ENCODE measurements around the gene TPBGL.

Gene TPBGL

DNA sequence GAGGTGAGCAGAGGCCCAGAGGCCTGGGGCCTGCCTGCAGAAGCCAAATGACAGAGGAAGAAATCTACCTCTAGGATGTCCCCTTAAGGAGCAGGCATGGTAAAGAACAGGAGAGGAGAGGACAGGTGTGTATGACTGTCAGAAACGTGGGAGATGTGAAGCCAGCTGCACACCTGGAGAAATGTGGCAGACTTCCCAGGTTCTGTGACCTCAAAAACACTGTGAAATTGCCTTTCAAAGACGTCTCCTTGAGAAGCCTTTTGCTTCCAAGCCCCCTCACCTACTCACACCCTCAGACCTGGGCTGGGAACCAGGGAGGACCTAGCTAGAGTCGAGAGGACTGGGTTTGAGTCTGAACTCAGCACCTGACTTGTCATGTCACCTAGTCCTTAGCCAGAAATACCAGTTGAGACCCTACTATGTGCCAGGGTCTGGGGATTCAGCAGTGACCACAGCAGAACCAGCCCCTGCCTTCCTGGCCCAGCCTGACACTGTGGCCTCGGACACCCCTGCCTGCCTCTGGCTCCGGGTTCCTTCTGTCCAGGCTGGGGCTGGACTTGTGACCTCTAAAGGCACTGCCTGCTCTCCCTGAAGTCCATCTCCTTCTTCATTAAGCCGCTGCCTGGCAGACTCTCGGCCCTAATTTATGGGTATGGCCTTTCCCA, 5.6 kb downstream of the TPBGL start:
- DNase-seq (ENCODE audit: low read depth), result no peak

DNA sequence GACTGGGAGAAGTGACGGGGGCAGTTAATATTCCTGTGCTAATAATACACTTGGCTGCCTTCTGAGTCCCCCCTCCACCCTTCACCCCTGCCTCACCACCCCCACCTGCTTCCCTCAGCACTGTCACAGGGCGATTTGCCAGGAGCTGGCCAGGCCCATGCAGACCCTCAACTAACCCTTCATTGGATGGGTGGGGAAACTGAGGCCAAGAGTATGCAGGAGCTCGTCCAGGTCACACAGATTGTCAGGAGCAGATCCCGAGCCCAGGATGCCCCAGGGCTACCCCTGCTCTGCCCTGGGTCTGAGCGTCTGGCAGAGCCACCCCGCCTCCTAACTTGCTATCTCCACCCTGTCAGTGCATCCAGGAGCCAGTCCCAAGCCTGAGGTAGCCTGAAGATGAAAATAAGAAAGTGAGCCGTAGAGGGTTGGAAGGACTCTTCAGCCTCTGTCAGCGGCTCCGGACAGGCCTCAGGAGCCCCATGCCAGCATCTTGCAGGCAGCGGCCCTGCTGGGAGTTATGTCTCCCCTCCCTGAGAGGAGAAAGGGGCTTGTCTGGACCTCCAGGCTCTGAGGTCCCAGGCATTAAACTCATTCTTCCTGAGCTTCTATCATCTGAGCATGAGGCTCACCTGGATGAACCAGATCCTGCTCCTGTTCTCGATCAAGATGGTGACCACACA, 6.2 kb downstream of the TPBGL start:
- DNase-seq (ENCODE audit: low read depth), result no peak

DNA sequence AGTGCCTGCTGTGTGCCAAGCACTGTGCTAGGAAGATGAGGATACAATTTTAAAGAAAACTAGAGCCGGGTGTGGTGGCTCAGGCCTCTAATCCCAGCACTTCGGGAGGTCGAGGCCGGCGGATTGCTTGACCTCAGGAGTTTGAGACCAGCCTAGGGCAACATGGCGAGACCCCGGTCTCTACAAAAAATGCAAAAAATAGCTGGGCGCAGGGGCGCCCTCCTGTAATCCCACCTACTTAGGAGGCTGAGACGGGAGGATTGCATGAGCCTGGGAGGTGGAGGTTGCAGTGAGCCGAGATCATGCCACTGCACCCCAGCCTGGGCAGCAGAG, 8.3 kb downstream of the TPBGL start:
- DNase-seq (ENCODE audit: low read depth), result no peak

DNA sequence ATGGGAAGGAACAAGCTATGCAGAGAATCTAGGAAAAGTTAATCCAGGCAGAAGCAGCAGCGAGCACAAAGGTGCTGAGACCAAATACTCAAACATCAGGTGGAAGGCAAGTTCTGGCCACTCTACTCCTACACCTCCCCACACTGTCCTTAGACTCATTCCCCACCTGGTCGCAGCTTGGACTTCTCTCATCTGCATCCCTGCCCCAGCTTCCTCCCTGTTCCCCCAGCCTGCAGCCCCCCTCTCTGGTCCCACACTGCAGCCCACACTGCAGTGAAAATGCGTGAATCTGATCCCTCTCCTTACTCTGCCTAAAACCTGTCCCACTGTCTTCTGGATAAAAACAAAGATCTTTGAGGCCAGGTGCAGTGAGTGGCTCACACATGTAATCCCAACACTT, 9.1 kb downstream of the TPBGL start:
- DNase-seq (ENCODE audit: low read depth), result no peak

DNA sequence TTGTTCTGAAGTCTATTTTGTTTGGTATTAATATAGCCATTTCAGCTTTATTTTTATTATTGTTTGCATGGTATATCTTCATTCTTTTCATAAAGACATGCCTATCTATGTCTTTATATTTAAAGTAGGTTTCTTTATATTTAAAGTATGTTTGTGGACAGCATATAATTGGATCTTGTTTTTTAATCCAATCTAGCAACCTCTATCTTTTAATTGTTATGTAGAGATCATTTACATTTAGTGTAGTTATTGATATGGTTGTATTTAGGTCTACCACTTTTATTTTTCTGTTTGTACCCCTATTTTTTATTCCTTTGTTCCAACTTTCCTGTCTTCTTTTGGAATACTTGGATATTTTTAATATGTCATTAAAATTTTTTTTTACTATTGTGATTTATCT, 13.8 kb downstream of the TPBGL start:
- DNase-seq (ENCODE audit: low read depth), result no peak

DNA sequence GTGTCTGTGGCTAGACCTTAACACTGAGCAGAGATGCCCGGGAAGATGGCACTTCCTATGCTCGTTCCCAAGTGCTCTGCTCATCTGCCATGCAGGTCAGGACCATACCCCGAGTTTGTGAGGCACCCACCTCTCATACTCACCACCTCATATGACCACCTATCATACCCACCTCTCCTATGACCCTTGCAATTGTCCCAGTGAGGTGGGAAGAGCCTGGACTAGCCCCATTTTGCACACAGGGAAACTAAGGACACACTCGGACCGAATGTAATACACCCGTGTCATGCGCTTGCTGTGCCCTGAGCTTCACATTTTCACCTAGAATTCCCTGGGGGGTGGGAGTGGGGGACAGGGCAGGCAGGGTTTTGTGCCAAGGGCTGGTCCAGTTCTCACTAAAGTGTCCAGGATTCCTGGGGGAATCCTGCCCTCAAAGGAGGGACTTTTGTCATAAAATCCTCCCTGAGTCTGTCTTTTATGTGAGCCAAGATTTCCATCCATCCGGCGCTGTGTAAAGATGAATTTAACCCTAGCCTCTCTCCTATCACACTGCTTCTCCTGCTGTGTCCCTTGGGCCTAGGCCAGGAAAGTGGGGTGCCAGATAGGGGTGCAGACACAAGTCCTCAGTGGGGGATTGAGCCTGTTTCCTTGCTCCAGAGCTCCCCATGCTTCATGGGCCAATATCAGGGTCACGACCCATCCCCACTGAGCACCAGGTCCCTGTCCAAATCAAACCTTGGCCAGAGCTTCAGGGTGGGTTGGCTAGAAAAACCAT, 20.0 kb downstream of the TPBGL start:
- DNase-seq (ENCODE audit: low read depth), result no peak

DNA sequence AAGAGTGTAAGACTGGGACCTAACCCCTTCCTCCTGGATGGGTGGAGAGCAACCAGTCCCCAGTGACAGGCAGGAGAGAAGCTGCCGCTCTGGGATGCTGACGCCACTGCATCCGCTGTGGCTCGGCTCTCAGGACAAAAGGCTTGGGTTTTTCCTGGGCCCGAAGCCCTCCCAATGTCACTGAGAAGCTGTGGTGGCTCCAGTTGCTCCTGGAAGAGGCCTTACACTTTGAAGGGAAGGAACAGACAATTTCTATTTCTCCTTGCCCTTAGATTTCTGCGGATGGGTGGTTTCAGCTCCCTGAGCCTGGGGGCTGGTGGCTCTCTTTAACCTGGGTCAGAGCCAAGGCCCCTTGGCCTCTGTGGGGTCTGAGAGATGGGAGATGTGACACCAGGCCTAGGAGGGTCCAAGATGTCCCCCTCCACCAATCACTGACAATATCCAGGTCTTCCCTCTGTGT, 21.4 kb downstream of the TPBGL start:
- no peak for DNase-seq (ENCODE audit: low read depth)

DNA sequence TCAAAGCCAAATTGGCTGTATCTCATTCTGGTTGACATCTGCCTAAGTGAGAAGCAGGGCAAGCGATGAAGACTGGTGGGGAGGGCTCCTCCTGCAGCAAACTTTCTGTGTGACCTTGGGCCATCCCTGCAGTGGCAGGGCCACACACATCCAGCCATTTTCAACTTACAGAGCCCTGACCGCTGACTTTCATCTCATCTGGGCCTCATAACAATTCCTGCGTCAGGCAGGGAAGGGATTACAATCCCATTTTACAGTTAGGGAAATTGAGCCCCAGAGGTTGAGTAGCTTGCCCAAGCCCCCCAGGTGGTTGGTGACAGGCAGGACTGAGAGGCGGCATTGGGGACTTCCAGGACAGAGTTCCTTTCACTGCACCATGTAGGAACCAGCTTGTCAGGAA, 21.9 kb downstream of the TPBGL start:
- DNase-seq (ENCODE audit: low read depth), result no peak

DNA sequence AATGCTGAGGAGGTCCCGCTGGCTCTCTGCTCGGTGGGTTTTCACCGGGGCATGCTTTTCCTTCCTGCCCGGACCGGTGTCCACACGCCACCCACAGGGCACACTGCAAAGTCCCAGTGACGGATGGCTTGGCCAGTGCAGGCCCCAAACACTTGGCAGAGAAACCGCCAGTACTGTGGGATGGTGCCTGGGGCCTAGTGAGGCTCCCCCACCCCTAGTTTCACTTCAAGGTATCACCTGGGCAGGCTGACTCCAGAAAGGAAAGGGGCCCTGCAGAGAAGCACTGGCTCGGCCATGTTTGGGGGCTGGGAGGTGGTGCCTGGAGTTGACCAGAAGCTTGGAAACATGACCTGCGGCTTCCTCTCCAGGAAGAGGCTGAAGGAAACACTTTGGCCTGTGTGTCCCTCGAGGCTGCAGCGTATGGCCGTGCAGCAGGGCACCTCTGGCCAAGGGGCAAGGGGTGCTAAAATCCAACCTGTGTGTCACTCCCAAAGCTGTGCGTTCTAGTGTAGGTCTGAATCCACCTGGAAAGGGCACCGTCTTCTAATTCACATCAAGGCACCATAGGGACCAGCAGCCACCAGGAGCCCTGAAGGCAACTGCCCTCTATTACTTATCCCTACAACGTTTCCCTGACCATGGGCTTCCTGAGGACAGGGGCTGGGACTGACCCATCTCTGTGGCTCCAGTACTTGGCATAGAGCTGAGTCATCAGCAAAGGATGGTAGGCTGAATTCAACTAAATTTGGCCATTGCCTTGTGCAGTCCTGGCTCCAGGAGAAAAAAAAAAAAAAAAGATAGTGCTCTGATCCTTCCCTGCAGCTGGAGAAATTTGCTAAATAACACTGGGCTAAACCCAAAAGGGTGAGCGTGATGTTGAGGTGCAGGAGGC, 22.6 kb downstream of the TPBGL start:
- no peak for DNase-seq (ENCODE audit: low read depth)

DNA sequence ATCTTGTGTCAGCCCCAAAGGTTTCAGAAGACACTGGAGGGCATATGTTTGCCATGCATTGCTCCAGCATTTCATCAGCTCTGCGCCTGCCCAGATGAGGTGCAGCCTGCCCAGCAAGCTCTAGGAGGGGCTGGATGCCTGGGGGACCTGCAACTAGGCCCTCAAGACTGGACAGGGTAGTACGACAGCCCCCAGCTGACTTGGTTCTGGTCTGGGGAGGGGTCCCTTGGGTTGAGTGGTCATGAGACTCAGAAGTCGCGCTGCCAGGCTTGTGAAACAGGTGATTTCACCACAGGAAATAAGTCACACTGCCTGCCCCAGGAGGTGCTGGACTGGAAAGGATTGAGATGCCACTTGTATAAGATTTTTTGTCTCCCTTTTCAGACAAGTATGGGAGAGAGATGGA, 23.4 kb downstream of the TPBGL start:
- DNase-seq (ENCODE audit: low read depth), result no peak

DNA sequence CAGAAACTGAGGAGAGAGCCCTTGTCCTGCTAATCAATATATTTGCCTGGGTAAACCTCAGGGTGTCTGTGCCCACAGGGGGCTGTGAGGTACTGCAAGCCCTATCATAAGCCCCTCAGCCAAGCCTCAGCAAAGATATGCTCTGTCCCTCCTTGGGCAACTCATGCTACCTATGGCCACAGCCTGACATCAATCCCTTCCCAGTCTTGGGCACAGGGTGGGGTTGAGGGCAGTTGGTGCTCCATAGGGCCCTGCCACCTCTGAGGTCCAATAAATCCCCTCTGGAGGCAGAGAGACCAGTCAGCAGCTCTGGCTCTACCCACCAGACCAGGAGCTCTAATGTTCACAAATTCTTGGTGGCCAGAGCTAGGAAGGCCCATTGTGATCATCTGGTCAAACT, 23.8 kb downstream of the TPBGL start:
- DNase-seq (ENCODE audit: low read depth), result no peak

DNA sequence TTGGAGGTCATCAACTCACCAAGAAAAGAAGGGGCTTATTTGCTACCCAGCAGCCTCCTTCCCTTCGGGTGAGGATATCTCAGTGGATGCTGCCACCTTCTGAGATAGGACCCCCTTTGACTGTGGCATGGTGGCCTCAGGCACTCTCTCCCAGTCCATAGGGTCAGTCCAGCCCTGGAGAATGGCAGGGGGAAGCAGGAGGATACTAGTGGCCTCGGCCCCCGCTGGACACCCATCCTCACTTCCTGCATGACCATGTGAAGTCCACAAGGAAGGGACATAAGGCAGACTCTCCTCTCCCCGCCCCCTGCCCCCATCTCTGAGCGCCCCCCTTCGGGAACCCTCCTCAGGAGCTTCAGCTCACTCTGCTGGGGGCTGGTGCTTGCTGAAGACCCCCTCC, 24.4 kb downstream of the TPBGL start:
- DNase-seq (ENCODE audit: low read depth), result no peak

DNA sequence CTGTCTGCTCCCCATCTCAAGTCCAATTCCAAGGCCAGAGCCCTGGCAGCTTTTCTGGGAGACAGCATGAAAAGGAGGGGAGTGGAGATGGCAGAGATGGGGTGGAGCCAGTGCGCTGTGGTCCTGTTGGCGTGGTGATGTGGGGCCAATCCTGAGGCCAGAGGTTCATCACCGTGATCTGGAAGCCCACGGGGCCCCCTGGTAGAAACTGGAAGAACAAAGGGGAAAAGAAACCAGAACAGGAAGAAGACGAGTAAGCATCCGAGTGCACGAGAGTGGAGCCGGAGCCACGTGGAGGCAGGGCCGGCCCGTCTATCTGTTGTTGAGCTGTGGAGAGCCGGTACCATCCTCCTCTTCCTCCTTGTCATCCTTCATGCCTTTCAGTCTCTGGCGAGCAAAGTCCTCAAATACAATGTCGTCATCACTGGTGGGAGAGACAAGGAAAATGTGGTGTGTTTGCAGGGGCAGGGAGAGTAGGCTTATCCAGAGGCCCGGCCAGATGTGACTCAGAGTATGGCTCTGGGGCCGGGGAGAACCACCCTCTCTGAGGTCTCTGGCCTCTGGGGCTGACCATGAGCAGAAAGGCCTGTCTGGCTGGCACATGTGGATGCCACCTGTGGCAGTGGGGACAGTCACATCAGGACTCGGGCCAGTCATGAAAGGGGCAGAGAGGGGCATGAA, 25.4 kb downstream of the TPBGL start:
- peak; percentile 74 for DNase-seq (ENCODE audit: low read depth)

DNA sequence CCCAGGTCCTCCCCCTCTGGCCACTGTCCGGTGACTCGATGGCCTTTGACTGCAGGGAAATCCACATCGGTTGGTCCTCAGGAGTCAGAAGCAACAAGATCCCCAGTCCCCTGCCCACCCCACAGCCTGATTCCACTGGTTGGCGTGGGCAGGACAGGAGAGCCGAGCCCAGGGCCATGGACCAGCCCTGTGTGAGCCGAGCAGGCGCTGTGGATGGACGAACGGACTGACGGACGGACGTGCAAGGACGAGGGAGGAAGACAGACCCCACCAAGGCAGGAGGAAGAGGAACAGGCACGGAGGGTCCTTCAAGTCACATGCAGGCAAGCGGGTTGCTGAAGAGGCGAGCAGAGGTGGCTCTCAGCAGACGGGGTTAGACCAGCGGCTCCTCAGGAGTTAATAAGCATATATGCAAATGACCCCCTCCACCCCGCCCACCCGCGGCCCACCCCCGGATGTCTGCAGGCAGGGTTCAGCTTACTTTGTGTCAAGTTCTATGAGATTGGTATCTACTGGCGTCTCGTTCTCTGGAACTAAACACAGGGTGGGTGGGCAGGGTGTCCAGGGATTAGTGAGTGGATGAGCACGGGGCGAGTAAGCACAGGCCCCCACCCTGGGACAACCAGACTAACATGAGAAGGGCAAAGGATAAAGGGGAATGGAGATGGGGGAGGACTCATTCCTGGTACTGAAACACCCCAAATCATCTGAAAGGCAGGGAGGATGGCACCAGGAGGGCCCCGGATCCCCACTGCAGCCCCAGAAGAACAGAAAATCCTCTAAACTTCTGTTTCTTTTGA, 26.8 kb downstream of the TPBGL start:
- no peak for DNase-seq (ENCODE audit: low read depth)

DNA sequence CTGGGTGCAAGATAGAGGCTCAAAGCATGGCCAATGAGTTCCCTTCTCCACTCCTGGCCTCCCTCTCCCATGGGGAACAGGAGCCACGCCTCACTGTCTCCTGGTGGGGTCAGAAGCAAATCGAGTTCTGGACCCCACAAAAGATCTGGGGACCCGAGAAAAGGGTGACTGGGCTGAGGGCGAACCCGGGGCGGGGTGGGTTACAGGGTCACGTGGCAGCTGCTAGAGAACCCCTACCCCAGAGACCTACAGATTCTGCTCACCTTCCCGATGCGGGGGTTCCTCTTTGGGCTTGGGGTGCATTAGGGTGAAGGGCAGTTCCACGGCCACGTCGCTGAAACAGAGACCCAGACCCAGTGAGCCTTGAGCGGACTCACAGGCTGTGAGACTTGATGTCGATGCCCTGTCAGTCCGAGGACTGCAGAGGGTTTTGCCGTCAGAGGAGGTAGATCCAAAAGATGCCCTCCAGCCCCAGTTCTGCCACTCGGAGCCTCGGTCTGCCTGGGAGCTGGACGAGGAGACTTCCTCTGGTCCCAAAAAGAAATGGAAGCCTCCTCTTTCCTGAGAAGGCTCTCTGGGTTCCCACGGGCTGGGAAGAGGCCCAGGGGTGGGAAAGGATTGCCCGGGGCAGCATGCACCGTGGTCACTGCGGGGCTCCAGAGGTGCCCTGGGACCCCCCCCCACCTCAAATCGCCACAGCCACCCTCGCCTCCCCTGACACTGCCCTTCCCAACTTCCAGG, 28.2 kb downstream of the TPBGL start:
- DNase-seq (ENCODE audit: low read depth), result no peak

DNA sequence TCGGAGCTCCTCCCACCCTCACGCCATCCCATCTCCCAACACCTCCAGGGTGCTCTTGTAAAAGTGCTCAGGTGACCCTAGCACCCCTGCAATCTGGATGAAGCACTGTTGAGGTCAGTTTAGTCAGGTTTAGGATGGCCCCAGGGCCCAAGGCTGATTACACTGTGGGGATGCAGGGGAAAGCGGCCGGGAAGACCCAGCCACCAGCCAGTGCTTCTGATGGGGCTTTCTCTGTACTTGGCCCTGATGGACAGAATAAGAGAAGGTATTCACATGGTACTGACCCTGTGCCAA, 28.7 kb downstream of the TPBGL start:
- DNase-seq (ENCODE audit: low read depth), result no peak

DNA sequence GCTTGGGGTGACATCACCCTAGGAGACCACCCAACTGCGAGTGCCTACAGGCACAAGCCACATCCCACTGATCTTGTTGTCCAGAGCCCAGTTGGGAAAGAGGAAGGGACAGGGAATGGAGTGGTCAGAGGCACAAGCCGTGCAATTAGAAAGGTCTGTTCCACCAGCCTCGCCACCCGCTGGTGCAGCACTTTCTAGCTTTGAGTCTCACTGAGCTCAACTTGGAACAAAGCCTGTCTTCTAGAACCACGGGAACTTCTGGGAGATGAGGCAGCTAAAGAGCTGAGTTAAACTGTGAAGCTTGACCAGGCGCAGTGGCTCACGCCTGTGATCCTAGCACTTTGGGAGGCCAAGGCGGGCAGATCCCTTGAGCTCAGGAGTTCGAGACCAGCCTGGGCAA, 29.3 kb downstream of the TPBGL start:
- no peak for DNase-seq (ENCODE audit: low read depth)

DNA sequence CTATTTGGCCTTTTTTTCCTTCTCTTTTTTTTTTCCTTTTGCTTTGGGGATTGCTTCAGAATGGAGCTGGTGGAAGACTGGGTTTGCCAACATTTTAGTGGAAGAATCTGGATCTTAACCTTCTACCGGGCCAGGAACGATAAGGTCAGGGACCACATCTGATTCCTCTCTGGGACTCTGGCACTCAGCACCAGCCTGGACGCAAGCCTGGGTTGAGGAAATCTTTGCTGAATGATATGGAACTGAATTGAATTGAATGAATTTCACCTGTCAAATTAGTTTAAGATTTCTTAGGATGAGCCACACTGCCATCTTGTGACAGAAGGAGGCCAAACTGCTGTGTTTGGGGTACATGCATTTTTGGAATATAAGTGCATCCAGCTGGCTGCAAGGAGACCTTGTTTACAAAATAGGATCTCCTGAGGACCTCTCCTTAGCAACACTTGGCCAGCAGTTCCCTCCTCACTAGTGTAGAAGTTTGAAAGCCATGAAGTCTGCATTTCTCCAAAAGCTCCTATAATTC, 30.4 kb downstream of the TPBGL start:
- peak; percentile 6 for DNase-seq (ENCODE audit: low read depth)

DNA sequence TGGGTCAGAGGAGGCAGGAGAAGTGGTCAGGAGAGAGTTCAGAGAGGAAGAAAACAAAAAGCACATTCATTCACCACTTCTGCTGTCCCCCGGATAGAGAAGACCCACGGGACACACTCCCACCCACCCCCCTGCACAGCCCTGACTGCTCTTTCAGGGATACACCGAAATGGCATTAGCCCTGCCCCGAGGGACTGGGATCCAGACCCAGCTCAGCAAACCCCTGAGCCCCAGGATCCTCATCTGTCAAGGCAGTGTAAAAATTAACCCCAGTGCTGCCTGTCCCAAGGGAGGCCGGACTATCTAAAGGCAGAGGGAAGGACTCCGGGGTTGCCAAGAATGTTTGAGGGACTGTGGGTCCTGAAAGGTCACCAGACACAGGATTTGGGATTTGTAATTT, 31.2 kb downstream of the TPBGL start:
- DNase-seq (ENCODE audit: low read depth), result no peak

DNA sequence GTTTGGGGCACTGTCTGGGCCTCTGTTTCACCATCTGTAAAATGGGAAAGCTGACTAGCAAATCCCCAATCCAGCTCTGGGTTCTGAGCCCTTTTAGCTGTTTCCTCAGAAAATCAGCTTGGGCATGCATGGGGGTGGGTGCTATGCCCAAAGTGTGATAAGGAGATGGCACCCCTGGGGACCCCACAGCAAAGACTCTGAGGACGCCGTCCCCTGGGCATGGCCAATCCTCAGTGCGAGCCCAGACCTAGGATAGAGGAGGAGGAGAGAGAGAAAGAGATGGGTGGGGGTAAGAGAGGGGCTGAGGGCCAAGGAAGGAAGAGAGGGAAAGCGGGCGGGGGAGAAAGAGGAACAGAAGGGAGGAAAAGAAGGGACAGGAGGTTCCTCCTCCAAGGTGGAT, 31.8 kb downstream of the TPBGL start:
- no peak for DNase-seq (ENCODE audit: low read depth)

All from amniotic epithelial cell (primary cell).